MCF 10A (cell line): ENCODE results near the gene CHIC2. TPM values are rescaled to one million over a fixed set of nuclear protein-coding genes. Genes with fewer than 3 reads are reported as not detected.

Source experiments
- BruUV-seq: library from RNA; stranded (reverse); fragments of 400-500 nt; replicated peaks from 2 replicates; lab custom pipeline; 2021; lab: Mats Ljungman, UMichigan
- CTCF ChIA-PET: fragments of 300-600 bp; sonication (Branson Sonifier 250); formaldehyde crosslinking; extraction: SDS; loops from one replicate; lab custom pipeline; 2021; ENCODE audit warnings: antibody characterized with exemption, inconsistent platforms; lab: Yijun Ruan, JAX
- POLR2A ChIA-PET: fragments of 300-600, 350-650 bp; sonication (Branson Sonifier 250); formaldehyde crosslinking; extraction: SDS; loops from one replicate; lab custom pipeline; 2020; ENCODE audit warnings: antibody characterized with exemption, inconsistent platforms; lab: Yijun Ruan, JAX
- DNase-seq: peaks from one replicate; pipeline ENCODE4 v3.0.0-alpha.2; 2018; ENCODE audit not compliant: unreplicated experiment
- H3K27ac Mint-ChIP-seq: one replicate; pipeline ENCODE4 v1.8.0; 2022; ENCODE audit warnings: mild to moderate bottlenecking, low read depth, mixed read lengths; ENCODE audit not compliant: unreplicated experiment
- H3K27me3 Mint-ChIP-seq: one replicate; pipeline ENCODE4 v1.8.0; 2022; ENCODE audit warnings: mixed read lengths; ENCODE audit not compliant: insufficient read depth, unreplicated experiment
- H3K36me3 Mint-ChIP-seq: one replicate; pipeline ENCODE4 v1.8.0; 2022; ENCODE audit warnings: mild to moderate bottlenecking, moderate library complexity, mixed read lengths; ENCODE audit not compliant: insufficient read depth, unreplicated experiment
- H3K4me1 Mint-ChIP-seq: one replicate; pipeline ENCODE4 v1.8.0; 2022; ENCODE audit warnings: mixed read lengths; ENCODE audit not compliant: insufficient read depth, unreplicated experiment
- H3K4me3 Mint-ChIP-seq: one replicate; pipeline ENCODE4 v1.8.0; 2022; ENCODE audit warnings: mild to moderate bottlenecking, moderate library complexity, mixed read lengths; ENCODE audit not compliant: unreplicated experiment
- H3K9me3 Mint-ChIP-seq: one replicate; pipeline ENCODE4 v1.8.0; 2022; ENCODE audit warnings: mixed read lengths; ENCODE audit not compliant: unreplicated experiment
- CTCF ChIP-seq: fragments of 200-600 bp; IDR thresholded peaks from one replicate; pipeline ENCODE4 v1.8.0; 2022; ENCODE audit warnings: antibody characterized with exemption, mild to moderate bottlenecking; ENCODE audit not compliant: unreplicated experiment
- intact Hi-C: fragments of 100-400 bp; cut with micrococcal nuclease; formaldehyde crosslinking; loops from 2 replicates; pipeline ENCODE4 v1.14.1; 2022
- total RNA-seq: library from RNA; stranded (reverse); gene quantifications from 2 replicates; pipeline ENCODE4 v1.2.3, GENCODE V29; 2022

The CHIC2 gene
- total RNA-seq, 1 experiment from 2014 or later, result 59.4 TPM

GRCh38 chr4:54038056-54038455 is 26.3 kb downstream of the CHIC2 start:
- CTCF ChIA-PET, result no interaction called here
- no peak overlapping the region for H3K27ac Mint-ChIP-seq
- BruUV-seq, result no TSS peak
- H3K4me1 Mint-ChIP-seq, result peaks cover 6% of the 10 kb centered on the region
- no peak overlapping the region for H3K4me3 Mint-ChIP-seq
- H3K36me3 Mint-ChIP-seq, result peaks cover 36% of the 10 kb centered on the region
- no peak for TF ChIP-seq CTCF
- H3K27me3 Mint-ChIP-seq, result no peaks in the 10 kb centered on the region
- DNase-seq, result no peak
- intact Hi-C loops, result no loop called here
- POLR2A ChIA-PET, result no interaction called here
- H3K9me3 Mint-ChIP-seq, result no peaks in the 10 kb centered on the region

- no peak for DNase-seq
- ChIA-PET CTCF (no interaction called here), POLR2A (interaction anchor here (1.2 kb wide), 1 partner anchor 27 kb away, joined by 3 read pairs; no protein-coding TSS in a partner anchor)
- H3K9me3 Mint-ChIP-seq, result no peaks in the 10 kb centered on the region
- no peaks in the 10 kb centered on the region for H3K27me3 Mint-ChIP-seq
- peaks cover 6% of the 10 kb centered on the region for H3K4me1 Mint-ChIP-seq
- H3K36me3 Mint-ChIP-seq, result peaks cover 46% of the 10 kb centered on the region
- no peak for TF ChIP-seq CTCF
- H3K27ac Mint-ChIP-seq, result peak overlapping the region; percentile 9
- no TSS peak for BruUV-seq
- intact Hi-C loops, result no loop called here
- no peak overlapping the region for H3K4me3 Mint-ChIP-seq
These were observed 28.2 kb downstream of the CHIC2 start for GRCh38 chr4:54036184-54036583.

GRCh38 chr4:54032558-54033135 is 31.8 kb downstream of the CHIC2 start:
- Mint-ChIP-seq H3K36me3 (peaks cover 58% of the 10 kb centered on the region), H3K9me3 (no peaks in the 10 kb centered on the region), H3K27ac (no peak overlapping the region), H3K4me3 (no peak overlapping the region), H3K4me1 (peaks cover 7% of the 10 kb centered on the region), H3K27me3 (no peaks in the 10 kb centered on the region)
- no peak for DNase-seq
- intact Hi-C loops, result no loop called here
- BruUV-seq, result no TSS peak
- TF ChIP-seq CTCF, result no peak
- ChIA-PET POLR2A (no interaction called here), CTCF (no interaction called here)

- H3K4me1 Mint-ChIP-seq, result peaks cover 17% of the 10 kb centered on the region
- H3K36me3 Mint-ChIP-seq, result peaks cover 27% of the 10 kb centered on the region
- no peak for TF ChIP-seq CTCF
- H3K27me3 Mint-ChIP-seq, result no peaks in the 10 kb centered on the region
- POLR2A ChIA-PET, result interaction anchor here (0.5 kb wide), 1 partner anchor 13 kb away, joined by 3 read pairs; no protein-coding TSS in a partner anchor
- intact Hi-C loops, result no loop called here
- no peak overlapping the region for H3K4me3 Mint-ChIP-seq
- DNase-seq, result no peak
- CTCF ChIA-PET, result no interaction called here
- BruUV-seq, result no TSS peak
- H3K27ac Mint-ChIP-seq, result no peak overlapping the region
- no peaks in the 10 kb centered on the region for H3K9me3 Mint-ChIP-seq
These were observed 37.1 kb downstream of the CHIC2 start for GRCh38 chr4:54027311-54027710.
